ENCODE measurements around the gene KRTAP3-3. TPM values are rescaled to one million over a fixed set of nuclear protein-coding genes. Genes with fewer than 3 reads are reported as not detected.

KRTAP3-3 gene
- total RNA-seq, 1 experiment from 2014 or later, result not detected

- H3K36me3 ChIP-seq (replicated peaks; ENCODE audit: control insufficient read depth, insufficient read depth, low read length), result no peaks in the 10 kb centered on the region
- no peak overlapping the region for H3K4me3 ChIP-seq (ENCODE audit: insufficient read depth, low read depth, low read length)
- no peaks in the 10 kb centered on the region for H3K27me3 ChIP-seq (ENCODE audit: control insufficient read depth, insufficient read depth, low read length)
- no peak for DNase-seq
Observed at GRCh38 chr17:40993084-40993483, 880 bp downstream of the KRTAP3-3 start.

GRCh38 chr17:40992666-40993065 lies 1.3 kb downstream of the KRTAP3-3 start:
- no peak for DNase-seq
- Histone ChIP-seq H3K27me3 (ENCODE audit: control insufficient read depth, insufficient read depth, low read length) (no peaks in the 10 kb centered on the region), H3K4me3 (ENCODE audit: insufficient read depth, low read depth, low read length) (no peak overlapping the region), H3K36me3 (replicated peaks; ENCODE audit: control insufficient read depth, insufficient read depth, low read length) (no peaks in the 10 kb centered on the region)

- no peak for DNase-seq
- Histone ChIP-seq H3K36me3 (replicated peaks; ENCODE audit: control insufficient read depth, insufficient read depth, low read length) (no peaks in the 10 kb centered on the region), H3K27me3 (ENCODE audit: control insufficient read depth, insufficient read depth, low read length) (no peaks in the 10 kb centered on the region), H3K4me3 (ENCODE audit: insufficient read depth, low read depth, low read length) (no peak overlapping the region)
Observed at GRCh38 chr17:40986920-40987319, 7.0 kb downstream of the KRTAP3-3 start.

- Histone ChIP-seq H3K27me3 (ENCODE audit: control insufficient read depth, insufficient read depth, low read length) (no peaks in the 10 kb centered on the region), H3K36me3 (replicated peaks; ENCODE audit: control insufficient read depth, insufficient read depth, low read length) (no peaks in the 10 kb centered on the region), H3K4me3 (ENCODE audit: insufficient read depth, low read depth, low read length) (no peak within 1 kb of the TSS)
- no peak for DNase-seq
Observed at GRCh38 chr17:40984226-40984625, 9.7 kb downstream of the KRTAP3-3 start, which contains the start of gene KRT40. TSS of gene KRT40 (minus strand) at chr17:40984326. CDS start at chr17:40984273, 53 bp downstream.

GRCh38 chr17:40981115-40981514 lies 12.8 kb downstream of the KRTAP3-3 start:
- H3K36me3 ChIP-seq (replicated peaks; ENCODE audit: control insufficient read depth, insufficient read depth, low read length), result no peaks in the 10 kb centered on the region
- H3K27me3 ChIP-seq (ENCODE audit: control insufficient read depth, insufficient read depth, low read length), result no peaks in the 10 kb centered on the region
- DNase-seq, result no peak
- H3K4me3 ChIP-seq (ENCODE audit: insufficient read depth, low read depth, low read length), result no peak overlapping the region

GRCh38 chr17:40980596-40980995 lies 13.4 kb downstream of the KRTAP3-3 start:
- no peak for DNase-seq
- Histone ChIP-seq H3K36me3 (replicated peaks; ENCODE audit: control insufficient read depth, insufficient read depth, low read length) (no peaks in the 10 kb centered on the region), H3K4me3 (ENCODE audit: insufficient read depth, low read depth, low read length) (no peak overlapping the region), H3K27me3 (ENCODE audit: control insufficient read depth, insufficient read depth, low read length) (no peaks in the 10 kb centered on the region)

- no peak overlapping the region for H3K4me3 ChIP-seq (ENCODE audit: insufficient read depth, low read depth, low read length)
- no peaks in the 10 kb centered on the region for H3K36me3 ChIP-seq (replicated peaks; ENCODE audit: control insufficient read depth, insufficient read depth, low read length)
- no peaks in the 10 kb centered on the region for H3K27me3 ChIP-seq (ENCODE audit: control insufficient read depth, insufficient read depth, low read length)
- DNase-seq, result peak; percentile 35
Observed at GRCh38 chr17:40980117-40980516, 13.8 kb downstream of the KRTAP3-3 start.

GRCh38 chr17:40978575-40979151 lies 15.3 kb downstream of the KRTAP3-3 start:
- DNase-seq, result no peak
- Histone ChIP-seq H3K27me3 (ENCODE audit: control insufficient read depth, insufficient read depth, low read length) (no peaks in the 10 kb centered on the region), H3K36me3 (replicated peaks; ENCODE audit: control insufficient read depth, insufficient read depth, low read length) (no peaks in the 10 kb centered on the region), H3K4me3 (ENCODE audit: insufficient read depth, low read depth, low read length) (no peak overlapping the region)

- no peak overlapping the region for H3K4me3 ChIP-seq (ENCODE audit: insufficient read depth, low read depth, low read length)
- DNase-seq, result no peak
- no peaks in the 10 kb centered on the region for H3K36me3 ChIP-seq (replicated peaks; ENCODE audit: control insufficient read depth, insufficient read depth, low read length)
- H3K27me3 ChIP-seq (ENCODE audit: control insufficient read depth, insufficient read depth, low read length), result no peaks in the 10 kb centered on the region
Observed at GRCh38 chr17:40975516-40975915, 18.4 kb downstream of the KRTAP3-3 start.

- H3K36me3 ChIP-seq (replicated peaks; ENCODE audit: control insufficient read depth, insufficient read depth, low read length), result no peaks in the 10 kb centered on the region
- DNase-seq, result no peak
- no peak overlapping the region for H3K4me3 ChIP-seq (ENCODE audit: insufficient read depth, low read depth, low read length)
- H3K27me3 ChIP-seq (ENCODE audit: control insufficient read depth, insufficient read depth, low read length), result no peaks in the 10 kb centered on the region
Observed at GRCh38 chr17:40974366-40974765, 19.6 kb downstream of the KRTAP3-3 start.

GRCh38 chr17:40967582-40967981 lies 26.4 kb downstream of the KRTAP3-3 start:
- H3K36me3 ChIP-seq (replicated peaks; ENCODE audit: control insufficient read depth, insufficient read depth, low read length), result no peaks in the 10 kb centered on the region
- H3K27me3 ChIP-seq (ENCODE audit: control insufficient read depth, insufficient read depth, low read length), result no peaks in the 10 kb centered on the region
- H3K4me3 ChIP-seq (ENCODE audit: insufficient read depth, low read depth, low read length), result no peak overlapping the region
- DNase-seq, result no peak

GRCh38 chr17:40966848-40967247 lies 27.1 kb downstream of the KRTAP3-3 start, which contains the start of gene KRT39:
TSS of gene KRT39 (minus strand) at chr17:40966948. CDS start at chr17:40966856, 92 bp downstream.
- DNase-seq, result no peak
- H3K27me3 ChIP-seq (ENCODE audit: control insufficient read depth, insufficient read depth, low read length), result no peaks in the 10 kb centered on the region
- no peaks in the 10 kb centered on the region for H3K36me3 ChIP-seq (replicated peaks; ENCODE audit: control insufficient read depth, insufficient read depth, low read length)
- H3K4me3 ChIP-seq (ENCODE audit: insufficient read depth, low read depth, low read length), result no peak within 1 kb of the TSS

- Histone ChIP-seq H3K27me3 (ENCODE audit: control insufficient read depth, insufficient read depth, low read length) (no peaks in the 10 kb centered on the region), H3K4me3 (ENCODE audit: insufficient read depth, low read depth, low read length) (no peak overlapping the region), H3K36me3 (replicated peaks; ENCODE audit: control insufficient read depth, insufficient read depth, low read length) (no peaks in the 10 kb centered on the region)
- DNase-seq, result peak; percentile 30
Observed at GRCh38 chr17:40963838-40964237, 30.1 kb downstream of the KRTAP3-3 start.

GRCh38 chr17:40962059-40962561 lies 31.9 kb downstream of the KRTAP3-3 start:
- Histone ChIP-seq H3K4me3 (ENCODE audit: insufficient read depth, low read depth, low read length) (no peak overlapping the region), H3K27me3 (ENCODE audit: control insufficient read depth, insufficient read depth, low read length) (no peaks in the 10 kb centered on the region), H3K36me3 (replicated peaks; ENCODE audit: control insufficient read depth, insufficient read depth, low read length) (no peaks in the 10 kb centered on the region)
- no peak for DNase-seq

- Histone ChIP-seq H3K4me3 (ENCODE audit: insufficient read depth, low read depth, low read length) (no peak overlapping the region), H3K27me3 (ENCODE audit: control insufficient read depth, insufficient read depth, low read length) (no peaks in the 10 kb centered on the region), H3K36me3 (replicated peaks; ENCODE audit: control insufficient read depth, insufficient read depth, low read length) (no peaks in the 10 kb centered on the region)
- DNase-seq, result no peak
Observed at GRCh38 chr17:40961591-40961990, 32.4 kb downstream of the KRTAP3-3 start.

GRCh38 chr17:40960144-40960543 lies 33.8 kb downstream of the KRTAP3-3 start:
- Histone ChIP-seq H3K36me3 (replicated peaks; ENCODE audit: control insufficient read depth, insufficient read depth, low read length) (no peaks in the 10 kb centered on the region), H3K27me3 (ENCODE audit: control insufficient read depth, insufficient read depth, low read length) (no peaks in the 10 kb centered on the region), H3K4me3 (ENCODE audit: insufficient read depth, low read depth, low read length) (no peak overlapping the region)
- no peak for DNase-seq
